SK-N-SH treated with all-trans-retinoic acid at 6 μM for 48 hours (cell line): Measurements from ENCODE around the gene ATP6V0B.
A peak's percentile ranks its signal among the peaks of the same experiment; 100 is the strongest.

Experiments
- ATAC-seq: fragments of 200-7000 bp; cut with Tn5 transposase; 3 replicates; pipeline ENCODE4 v1.9.1; 2020; ENCODE audit warnings: mild to moderate bottlenecking, moderate library complexity
- ARNTL ChIP-seq: fragments of 450-650 bp; formaldehyde crosslinking; IDR thresholded peaks from 2 replicates; pipeline ENCODE4 v1.5.0; 2020; ENCODE audit warnings: low read depth, mild to moderate bottlenecking, moderate library complexity, borderline replicate concordance
- BACH2 ChIP-seq: fragments of 250-450 bp; sonication (Bioruptor Pico); IDR thresholded peaks from 2 replicates; pipeline ENCODE4 v1.9.0; 2021; ENCODE audit warnings: mild to moderate bottlenecking, borderline replicate concordance
- CREB5 ChIP-seq: fragments of 250-450 bp; sonication (Bioruptor Pico); IDR thresholded peaks from 2 replicates; pipeline ENCODE4 v1.5.1; 2020; ENCODE audit warnings: low read depth, mild to moderate bottlenecking, moderate library complexity
- CSDC2 ChIP-seq: fragments of 250-450 bp; sonication (Bioruptor Pico); IDR thresholded peaks from 2 replicates; pipeline ENCODE4 v1.5.0; 2020; ENCODE audit warnings: mild to moderate bottlenecking, moderate library complexity
- CSRNP3 ChIP-seq: fragments of 250-450 bp; sonication (Bioruptor Pico); IDR thresholded peaks from 2 replicates; pipeline ENCODE4 v1.5.1; 2021; ENCODE audit warnings: mild to moderate bottlenecking, moderate library complexity
- ESRRG ChIP-seq: fragments of 250-450 bp; sonication (Bioruptor Pico); IDR thresholded peaks from 2 replicates; pipeline ENCODE4 v1.6.1; 2021; ENCODE audit warnings: mild to moderate bottlenecking
- GLIS3 ChIP-seq: fragments of 250-450 bp; sonication (Bioruptor Pico); IDR thresholded peaks from 2 replicates; pipeline ENCODE4 v1.5.0; 2020; ENCODE audit warnings: mild to moderate bottlenecking, moderate library complexity
- OSR1 ChIP-seq: fragments of 250-450 bp; sonication (Bioruptor Pico); IDR thresholded peaks from 2 replicates; pipeline ENCODE4 v1.8.0; 2022; ENCODE audit warnings: moderate library complexity, mild to moderate bottlenecking, inconsistent platforms
- PATZ1 ChIP-seq: fragments of 250-450 bp; sonication (Bioruptor Pico); IDR thresholded peaks from 2 replicates; pipeline ENCODE4 v1.8.0; 2020; ENCODE audit warnings: mild to moderate bottlenecking, moderate library complexity, borderline replicate concordance
- PPARA ChIP-seq: fragments of 250-450 bp; sonication (Bioruptor Pico); IDR thresholded peaks from 2 replicates; pipeline ENCODE4 v1.5.0; 2020; ENCODE audit warnings: mild to moderate bottlenecking, borderline replicate concordance
- RARB ChIP-seq: fragments of 250-450 bp; sonication (Bioruptor Pico); IDR thresholded peaks from 2 replicates; pipeline ENCODE4 v1.8.0; 2021; ENCODE audit warnings: mild to moderate bottlenecking, moderate library complexity
- SNAI2 ChIP-seq: fragments of 250-450 bp; sonication (Bioruptor Pico); IDR thresholded peaks from 2 replicates; pipeline ENCODE4 v1.5.0; 2020; ENCODE audit warnings: mild to moderate bottlenecking, moderate library complexity
- TCF4 ChIP-seq: fragments of 250-450 bp; sonication (Bioruptor Pico); IDR thresholded peaks from 2 replicates; pipeline ENCODE4 v1.8.0; 2021; ENCODE audit warnings: mild to moderate bottlenecking, moderate library complexity, borderline replicate concordance
- TOX ChIP-seq: fragments of 250-450 bp; sonication (Bioruptor Pico); IDR thresholded peaks from 2 replicates; pipeline ENCODE4 v1.8.0; 2021; ENCODE audit warnings: mild to moderate bottlenecking, moderate library complexity, borderline replicate concordance
- TSHZ2 ChIP-seq: fragments of 250-450 bp; sonication (Bioruptor Pico); IDR thresholded peaks from 2 replicates; pipeline ENCODE4 v1.5.0; 2020; ENCODE audit warnings: mild to moderate bottlenecking, moderate library complexity
- ZC3H10 ChIP-seq: fragments of 250-450 bp; sonication (Bioruptor Pico); IDR thresholded peaks from 2 replicates; pipeline ENCODE4 v1.5.1; 2021; ENCODE audit warnings: mild to moderate bottlenecking, moderate library complexity
- ZFP3 ChIP-seq: fragments of 250-450 bp; sonication (Bioruptor Pico); IDR thresholded peaks from 2 replicates; pipeline ENCODE4 v1.5.0; 2020; ENCODE audit warnings: mild to moderate bottlenecking, moderate library complexity
- ZFP30 ChIP-seq: fragments of 450-650 bp; formaldehyde crosslinking; IDR thresholded peaks from 2 replicates; pipeline ENCODE4 v1.5.0; 2022; ENCODE audit warnings: mild to moderate bottlenecking, moderate library complexity
- ZNF565 ChIP-seq: fragments of 450-650 bp; formaldehyde crosslinking; conservative IDR thresholded peaks from 2 replicates; pipeline ENCODE4 v1.5.0; 2020; ENCODE audit warnings: low read depth, mild to moderate bottlenecking, moderate library complexity
- ZNF70 ChIP-seq: fragments of 450-650 bp; formaldehyde crosslinking; IDR thresholded peaks from 2 replicates; pipeline ENCODE4 v1.5.0; 2020; ENCODE audit warnings: mild to moderate bottlenecking, moderate library complexity

Gene ATP6V0B

GRCh38 chr1:43930168-43930948 is 44.4 kb upstream of the ATP6V0B start:
- no peak for TF ChIP-seq TOX (CRISPR knock-in tag)
- no peak for TF ChIP-seq TSHZ2
- ATAC-seq: no peak

GRCh38 chr1:43930949-43931275 is 43.8 kb upstream of the ATP6V0B start:
- no peak for ATAC-seq
- TF ChIP-seq SNAI2 (CRISPR knock-in tag) (no peak), ZNF565 (CRISPR knock-in tag) (no peak), TSHZ2 (no peak), CSDC2 (no peak), ESRRG (CRISPR knock-in tag) (no peak)

- TF ChIP-seq CSRNP3 (CRISPR knock-in tag) (no peak), ZNF565 (CRISPR knock-in tag) (no peak), SNAI2 (CRISPR knock-in tag) (no peak), ZFP30 (CRISPR knock-in tag) (no peak), TCF4 (no peak), TOX (CRISPR knock-in tag) (no peak), RARB (CRISPR knock-in tag) (no peak), ZNF70 (CRISPR knock-in tag) (no peak), BACH2 (no peak), ZFP3 (CRISPR knock-in tag) (no peak), PPARA (CRISPR knock-in tag) (no peak)
- no peak for ATAC-seq
These were observed 42.8 kb upstream of the ATP6V0B start for GRCh38 chr1:43931711-43932660.

GRCh38 chr1:43932786-43933385 is 41.9 kb upstream of the ATP6V0B start:
- peak; percentile 5; the same call in 1 of the 3 replicates for ATAC-seq
- TF ChIP-seq ESRRG (CRISPR knock-in tag) (no peak), ZFP3 (CRISPR knock-in tag) (no peak), PATZ1 (CRISPR knock-in tag) (no peak), GLIS3 (CRISPR knock-in tag) (no peak), RARB (CRISPR knock-in tag) (no peak), TOX (CRISPR knock-in tag) (no peak), OSR1 (CRISPR knock-in tag) (no peak), ZNF565 (CRISPR knock-in tag) (no peak), ARNTL (CRISPR knock-in tag) (no peak), CREB5 (CRISPR knock-in tag) (no peak), PPARA (CRISPR knock-in tag) (no peak), ZFP30 (CRISPR knock-in tag) (no peak), CSRNP3 (CRISPR knock-in tag) (no peak), ZC3H10 (no peak), SNAI2 (CRISPR knock-in tag) (no peak)
- TF ChIP-seq, all 23 proteins: peak for 0
